Measurements from ENCODE around the gene DOK6. TPM values are rescaled to one million over a fixed set of nuclear protein-coding genes. Genes with fewer than 3 reads are reported as not detected.

DOK6 gene
- total RNA-seq, 1 donor from 2014 or later: 0.06 TPM

GRCh38 chr18:69580107-69580506, 179.4 kb downstream of the DOK6 start:
- DNase-seq (ENCODE audit: low read depth): no peak
- TF ChIP-seq, protein P1, sequence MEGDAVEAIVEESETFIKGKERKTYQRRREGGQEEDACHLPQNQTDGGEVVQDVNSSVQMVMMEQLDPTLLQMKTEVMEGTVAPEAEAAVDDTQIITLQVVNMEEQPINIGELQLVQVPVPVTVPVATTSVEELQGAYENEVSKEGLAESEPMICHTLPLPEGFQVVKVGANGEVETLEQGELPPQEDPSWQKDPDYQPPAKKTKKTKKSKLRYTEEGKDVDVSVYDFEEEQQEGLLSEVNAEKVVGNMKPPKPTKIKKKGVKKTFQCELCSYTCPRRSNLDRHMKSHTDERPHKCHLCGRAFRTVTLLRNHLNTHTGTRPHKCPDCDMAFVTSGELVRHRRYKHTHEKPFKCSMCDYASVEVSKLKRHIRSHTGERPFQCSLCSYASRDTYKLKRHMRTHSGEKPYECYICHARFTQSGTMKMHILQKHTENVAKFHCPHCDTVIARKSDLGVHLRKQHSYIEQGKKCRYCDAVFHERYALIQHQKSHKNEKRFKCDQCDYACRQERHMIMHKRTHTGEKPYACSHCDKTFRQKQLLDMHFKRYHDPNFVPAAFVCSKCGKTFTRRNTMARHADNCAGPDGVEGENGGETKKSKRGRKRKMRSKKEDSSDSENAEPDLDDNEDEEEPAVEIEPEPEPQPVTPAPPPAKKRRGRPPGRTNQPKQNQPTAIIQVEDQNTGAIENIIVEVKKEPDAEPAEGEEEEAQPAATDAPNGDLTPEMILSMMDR (conservative IDR thresholded peaks at IDR 0.05; ENCODE audit: low read depth, low read length): no peak
- H3K4me3 ChIP-seq (ENCODE audit: low read depth, low read length): no peak overlapping the region

GRCh38 chr18:69584429-69584828, 183.7 kb downstream of the DOK6 start:
- no peak overlapping the region for H3K4me3 ChIP-seq (ENCODE audit: low read depth, low read length)
- DNase-seq (ENCODE audit: low read depth): no peak
- TF ChIP-seq, protein P1 (conservative IDR thresholded peaks at IDR 0.05; ENCODE audit: low read depth, low read length): no peak

DNA sequence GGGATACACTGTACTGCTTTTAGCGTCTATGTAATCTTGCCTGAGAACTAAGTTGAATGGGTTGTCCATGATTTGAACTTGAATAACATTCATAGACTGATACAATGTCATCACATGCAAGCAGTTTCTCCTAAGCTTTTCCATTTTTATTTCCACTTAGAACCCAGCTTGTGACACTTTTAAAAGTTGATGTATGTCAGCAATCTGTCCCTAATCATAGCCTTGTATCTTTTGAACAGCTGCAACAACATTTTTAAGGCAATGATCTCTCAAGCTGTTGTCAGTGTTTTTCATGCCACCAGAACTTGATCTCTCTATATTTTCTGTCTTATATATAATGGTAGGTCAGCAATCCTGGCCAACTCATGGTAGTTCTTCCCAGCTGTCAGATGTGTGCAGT, 185.0 kb downstream of the DOK6 start:
- TF ChIP-seq, protein P1 (conservative IDR thresholded peaks at IDR 0.05; ENCODE audit: low read depth, low read length): no peak
- DNase-seq (ENCODE audit: low read depth): no peak
- no peak overlapping the region for H3K4me3 ChIP-seq (ENCODE audit: low read depth, low read length)

DNA sequence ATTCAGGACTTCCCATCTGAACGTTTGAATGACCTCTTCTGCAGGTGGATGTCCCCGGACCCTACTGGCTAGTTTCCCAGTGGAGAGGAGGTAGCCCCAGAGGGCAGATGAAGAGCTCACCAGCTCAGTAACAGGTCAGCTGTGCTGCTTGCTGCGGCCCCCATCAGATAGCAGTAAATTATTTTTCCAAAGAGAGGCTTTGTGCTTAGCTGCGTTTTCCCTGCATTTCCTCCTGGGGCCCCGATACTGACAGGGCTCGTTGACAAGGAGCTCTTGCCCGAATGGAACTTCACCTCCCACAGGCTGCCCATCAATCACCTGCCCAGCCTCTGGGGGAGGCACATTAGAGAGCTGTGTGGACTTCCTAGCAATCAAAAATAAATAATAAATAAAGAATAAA, 185.8 kb downstream of the DOK6 start:
- no peak for DNase-seq (ENCODE audit: low read depth)
- H3K4me3 ChIP-seq (ENCODE audit: low read depth, low read length): no peak overlapping the region
- TF ChIP-seq, protein P1 (conservative IDR thresholded peaks at IDR 0.05; ENCODE audit: low read depth, low read length): no peak

DNA sequence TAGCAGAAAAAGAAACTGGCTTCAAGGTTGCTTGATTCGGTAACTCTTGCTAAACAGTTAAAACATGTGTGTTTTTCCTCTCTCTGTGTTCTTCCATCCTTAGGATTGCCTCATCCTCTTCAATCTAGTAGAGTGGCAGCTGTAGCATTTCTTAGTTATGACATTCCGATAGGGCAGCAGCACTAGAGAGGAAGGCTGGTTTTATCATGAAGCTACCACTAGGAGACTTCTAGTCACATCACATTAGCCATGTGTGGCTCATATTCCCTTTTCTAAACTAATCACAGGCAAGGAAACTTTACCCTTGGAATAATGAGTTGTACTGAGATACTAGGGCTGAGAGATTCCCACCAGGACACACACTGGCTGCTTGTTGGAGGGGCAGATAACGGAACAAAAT, 187.6 kb downstream of the DOK6 start:
- no peak for DNase-seq (ENCODE audit: low read depth)
- H3K4me3 ChIP-seq (ENCODE audit: low read depth, low read length): no peak overlapping the region
- TF ChIP-seq, protein P1 (conservative IDR thresholded peaks at IDR 0.05; ENCODE audit: low read depth, low read length): peak; percentile 10

GRCh38 chr18:69590150-69590549, 189.5 kb downstream of the DOK6 start:
- TF ChIP-seq, protein P1 (conservative IDR thresholded peaks at IDR 0.05; ENCODE audit: low read depth, low read length): no peak
- H3K4me3 ChIP-seq (ENCODE audit: low read depth, low read length): no peak overlapping the region
- no peak for DNase-seq (ENCODE audit: low read depth)

- DNase-seq (ENCODE audit: low read depth): no peak
- TF ChIP-seq, protein P1 (conservative IDR thresholded peaks at IDR 0.05; ENCODE audit: low read depth, low read length): no peak
- H3K4me3 ChIP-seq (ENCODE audit: low read depth, low read length): no peak overlapping the region
These were observed 195.7 kb downstream of the DOK6 start for GRCh38 chr18:69596345-69596744.
